Hepatocyte (in vitro differentiated cells): ENCODE data around the gene IFT88. TPM values are rescaled to one million over a fixed set of nuclear protein-coding genes. Genes with fewer than 3 reads are reported as not detected.

ENCODE experiments used
- DNase-seq: peaks from one replicate; pipeline ENCODE4 v3.0.0-alpha.2; 2016; ENCODE audit warnings: low spot score
- H2AFZ ChIP-seq: fragments of 200-600 bp; sonication (generic); 2 replicates; pipeline ENCODE4 v1.6.0; 2016; ENCODE audit warnings: antibody characterized with exemption, mild to moderate bottlenecking
- H3K27ac ChIP-seq: fragments of 200-600 bp; sonication (generic); 2 replicates; pipeline ENCODE4 v1.5.1; 2016; ENCODE audit warnings: mild to moderate bottlenecking
- H3K27me3 ChIP-seq: fragments of 200-600 bp; sonication (generic); 2 replicates; pipeline ENCODE4 v1.6.1; 2016
- H3K36me3 ChIP-seq: fragments of 200-600 bp; sonication (generic); replicated peaks from 2 replicates; pipeline ENCODE4 v1.5.1; 2016; ENCODE audit warnings: low read depth; ENCODE audit not compliant: insufficient read depth
- H3K4me1 ChIP-seq: fragments of 200-600 bp; sonication (generic); 2 replicates; pipeline ENCODE4 v1.5.1; 2016; ENCODE audit warnings: mild to moderate bottlenecking, moderate library complexity; ENCODE audit not compliant: insufficient read depth
- H3K4me2 ChIP-seq: fragments of 200-600 bp; sonication (generic); 2 replicates; pipeline ENCODE4 v1.6.0; 2016
- H3K4me3 ChIP-seq: fragments of 200-600 bp; sonication (generic); 2 replicates; pipeline ENCODE4 v1.5.1; 2016; ENCODE audit warnings: mild to moderate bottlenecking
- H3K79me2 ChIP-seq: fragments of 200-600 bp; sonication (generic); 2 replicates; pipeline ENCODE4 v1.6.0; 2017; ENCODE audit warnings: mild to moderate bottlenecking
- H3K9me2 ChIP-seq: fragments of 200-600 bp; sonication (generic); replicated peaks from 2 replicates; pipeline ENCODE4 v1.6.0; 2017; ENCODE audit warnings: mild to moderate bottlenecking; ENCODE audit not compliant: insufficient read depth
- H3K9me3 ChIP-seq: fragments of 200-600 bp; sonication (generic); 2 replicates; pipeline ENCODE4 v1.5.1; 2016; ENCODE audit warnings: low read depth, mild to moderate bottlenecking
- H4K20me1 ChIP-seq: fragments of 200-600 bp; sonication (generic); 2 replicates; pipeline ENCODE4 v1.6.0; 2016; ENCODE audit warnings: mild to moderate bottlenecking; ENCODE audit not compliant: insufficient read depth, poor library complexity, severe bottlenecking
- EZH2 ChIP-seq: fragments of 200-600 bp; sonication (generic); IDR thresholded peaks from 2 replicates; pipeline ENCODE4 v1.6.1; 2016; ENCODE audit warnings: antibody characterized with exemption, mild to moderate bottlenecking, borderline replicate concordance
- EZH2phosphoT487 ChIP-seq: fragments of 200-600 bp; sonication (generic); IDR thresholded peaks from one replicate; pipeline ENCODE4 v1.6.1; 2018; ENCODE audit warnings: antibody characterized with exemption, mild to moderate bottlenecking, low read depth, moderate library complexity; ENCODE audit not compliant: unreplicated experiment, severe bottlenecking
- WGBS: methylation state at CpG from one replicate; pipeline ENCODE4 v1.1.6; 2016; ENCODE audit warnings: low lambda C conversion rate; ENCODE audit errors: missing lambda C conversion rate; 5-methylcytosine and 5-hydroxymethylcytosine counted together
- polyA plus RNA-seq: library from polyadenylated mRNA; unstranded; fragments of >200 nt; fragmentation: Nextera tagmentation; extraction: Ambion mirVana; gene quantifications from 2 replicates; pipeline ENCODE4 v1.2.1, GENCODE V29; 2016
- total RNA-seq: library from RNA; depleted of rRNA; stranded (reverse); fragments of >200 nt; gene quantifications from 2 replicates; pipeline ENCODE4 v1.2.3, GENCODE V29; 2014
- TF ChIP-seq, protein P1 (sequence below): fragments of 200-600 bp; sonication (generic); IDR thresholded peaks from 2 replicates; pipeline ENCODE4 v1.5.1; 2016; ENCODE audit warnings: antibody characterized with exemption, mild to moderate bottlenecking; ENCODE audit not compliant: poor library complexity

The IFT88 gene
- total and polyA plus RNA-seq, 2 experiments from 2014 or later: 9.2 to 19.2 TPM

DNA sequence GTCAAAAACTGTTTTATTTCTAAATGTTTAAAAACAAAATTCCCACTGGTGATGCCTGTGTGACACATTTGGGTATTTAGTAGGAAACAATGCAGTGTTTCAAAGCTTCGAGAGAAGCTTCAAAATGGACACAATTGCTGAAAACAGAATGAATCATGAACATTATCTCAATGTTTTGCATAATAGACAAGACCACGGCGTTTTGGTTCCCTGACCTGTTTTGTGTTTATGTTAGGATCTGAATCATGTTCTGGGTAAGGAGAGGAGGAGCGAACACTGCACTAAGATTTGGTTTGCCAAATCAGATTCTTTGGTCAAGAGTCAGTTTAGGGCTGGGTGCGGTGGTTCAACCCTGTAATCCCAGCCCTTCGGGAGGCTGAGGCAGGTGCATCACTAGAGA lies 42.2 kb downstream of the IFT88 start:
- Histone ChIP-seq H4K20me1 (no peaks in the 10 kb centered on the region), H3K4me3 (no peak overlapping the region), H3K4me2 (no peak overlapping the region), H3K9me3 (no peaks in the 10 kb centered on the region), H3K4me1 (no peaks in the 10 kb centered on the region), H3K27me3 (no peaks in the 10 kb centered on the region), H3K27ac (no peak overlapping the region), H2AFZ (no peak overlapping the region), H3K79me2 (no peaks in the 10 kb centered on the region), H3K9me2 (no peaks in the 10 kb centered on the region), H3K36me3 (no peaks in the 10 kb centered on the region)
- WGBS: 88% methylated on average over 6 of the region's 6 CpGs
- DNase-seq: no peak
- TF ChIP-seq, protein P1, sequence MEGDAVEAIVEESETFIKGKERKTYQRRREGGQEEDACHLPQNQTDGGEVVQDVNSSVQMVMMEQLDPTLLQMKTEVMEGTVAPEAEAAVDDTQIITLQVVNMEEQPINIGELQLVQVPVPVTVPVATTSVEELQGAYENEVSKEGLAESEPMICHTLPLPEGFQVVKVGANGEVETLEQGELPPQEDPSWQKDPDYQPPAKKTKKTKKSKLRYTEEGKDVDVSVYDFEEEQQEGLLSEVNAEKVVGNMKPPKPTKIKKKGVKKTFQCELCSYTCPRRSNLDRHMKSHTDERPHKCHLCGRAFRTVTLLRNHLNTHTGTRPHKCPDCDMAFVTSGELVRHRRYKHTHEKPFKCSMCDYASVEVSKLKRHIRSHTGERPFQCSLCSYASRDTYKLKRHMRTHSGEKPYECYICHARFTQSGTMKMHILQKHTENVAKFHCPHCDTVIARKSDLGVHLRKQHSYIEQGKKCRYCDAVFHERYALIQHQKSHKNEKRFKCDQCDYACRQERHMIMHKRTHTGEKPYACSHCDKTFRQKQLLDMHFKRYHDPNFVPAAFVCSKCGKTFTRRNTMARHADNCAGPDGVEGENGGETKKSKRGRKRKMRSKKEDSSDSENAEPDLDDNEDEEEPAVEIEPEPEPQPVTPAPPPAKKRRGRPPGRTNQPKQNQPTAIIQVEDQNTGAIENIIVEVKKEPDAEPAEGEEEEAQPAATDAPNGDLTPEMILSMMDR: no peak
- TF ChIP-seq EZH2 (no peak), EZH2phosphoT487 (no peak)

DNA sequence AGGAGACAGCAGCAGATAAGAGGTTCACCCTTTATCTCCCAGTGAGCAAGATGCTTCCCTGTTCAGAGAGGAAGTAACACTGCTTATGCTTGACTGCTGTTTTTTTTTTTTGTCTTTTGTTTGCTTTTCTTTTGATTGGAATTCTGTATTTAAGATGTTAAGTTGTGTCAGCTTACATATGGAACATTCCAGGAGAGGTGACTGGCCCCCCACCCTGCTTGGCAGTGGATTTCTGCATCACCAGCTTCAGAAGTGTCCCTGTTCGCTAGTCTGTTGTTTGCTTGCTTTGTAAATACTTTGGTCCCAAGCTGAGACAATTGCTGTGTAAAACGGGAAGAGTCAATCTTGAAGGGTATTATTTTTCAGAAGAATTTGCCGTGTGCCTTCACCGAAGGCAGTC lies 43.0 kb downstream of the IFT88 start:
- no peaks in the 10 kb centered on the region for H3K4me1 ChIP-seq
- H3K27ac ChIP-seq: no peak overlapping the region
- no peak for DNase-seq
- no peak overlapping the region for H3K4me2 ChIP-seq
- no peaks in the 10 kb centered on the region for H3K79me2 ChIP-seq
- H3K9me2 ChIP-seq: no peaks in the 10 kb centered on the region
- H3K4me3 ChIP-seq: no peak overlapping the region
- no peaks in the 10 kb centered on the region for H4K20me1 ChIP-seq
- H2AFZ ChIP-seq: no peak overlapping the region
- 71% methylated on average over 4 of the region's 4 CpGs for WGBS
- TF ChIP-seq, protein P1: no peak
- TF ChIP-seq EZH2 (no peak), EZH2phosphoT487 (no peak)
- no peaks in the 10 kb centered on the region for H3K27me3 ChIP-seq
- no peaks in the 10 kb centered on the region for H3K36me3 ChIP-seq
- H3K9me3 ChIP-seq: no peaks in the 10 kb centered on the region

DNA sequence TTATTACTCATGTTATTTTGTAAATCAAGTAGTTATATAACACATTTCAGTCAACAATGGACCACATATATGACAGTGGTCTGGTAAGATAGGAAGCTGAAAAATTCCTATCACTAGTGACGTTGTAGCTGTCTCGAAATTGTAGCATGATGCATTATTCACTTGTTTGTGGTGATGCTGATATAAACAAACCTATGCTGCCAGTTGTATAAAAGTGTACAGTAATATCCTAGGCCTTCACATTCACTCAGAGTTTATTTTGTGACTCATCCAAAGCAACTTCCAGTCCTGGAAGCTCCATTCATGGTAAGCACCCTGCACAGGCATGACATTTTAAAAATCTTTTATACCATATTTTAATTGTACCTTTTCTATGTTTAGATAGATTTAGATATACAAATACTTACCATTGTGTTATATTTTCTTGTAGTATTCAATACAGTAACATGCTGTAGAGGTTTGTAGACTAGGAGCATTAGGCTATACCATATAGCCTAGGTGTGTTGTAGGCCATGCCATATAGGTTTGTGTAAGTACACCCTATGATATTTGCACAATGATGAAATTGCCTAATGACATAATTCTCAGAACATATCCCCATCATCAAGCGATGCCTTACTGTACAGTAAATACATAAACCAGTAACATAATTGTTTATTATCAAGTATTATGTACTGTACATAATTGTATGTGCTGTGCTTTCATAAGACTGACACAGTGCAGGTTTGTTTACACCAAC lies 49.3 kb downstream of the IFT88 start:
- 89% methylated on average over 3 of the region's 3 CpGs for WGBS
- Histone ChIP-seq H4K20me1 (no peaks in the 10 kb centered on the region), H3K36me3 (no peaks in the 10 kb centered on the region), H3K9me3 (no peaks in the 10 kb centered on the region), H3K9me2 (no peaks in the 10 kb centered on the region), H3K79me2 (no peaks in the 10 kb centered on the region), H3K4me2 (no peak overlapping the region), H3K27ac (no peak overlapping the region), H2AFZ (no peak overlapping the region), H3K27me3 (no peaks in the 10 kb centered on the region), H3K4me1 (no peaks in the 10 kb centered on the region), H3K4me3 (no peak overlapping the region)
- TF ChIP-seq EZH2 (no peak), EZH2phosphoT487 (no peak)
- TF ChIP-seq, protein P1: no peak
- DNase-seq: no peak

DNA sequence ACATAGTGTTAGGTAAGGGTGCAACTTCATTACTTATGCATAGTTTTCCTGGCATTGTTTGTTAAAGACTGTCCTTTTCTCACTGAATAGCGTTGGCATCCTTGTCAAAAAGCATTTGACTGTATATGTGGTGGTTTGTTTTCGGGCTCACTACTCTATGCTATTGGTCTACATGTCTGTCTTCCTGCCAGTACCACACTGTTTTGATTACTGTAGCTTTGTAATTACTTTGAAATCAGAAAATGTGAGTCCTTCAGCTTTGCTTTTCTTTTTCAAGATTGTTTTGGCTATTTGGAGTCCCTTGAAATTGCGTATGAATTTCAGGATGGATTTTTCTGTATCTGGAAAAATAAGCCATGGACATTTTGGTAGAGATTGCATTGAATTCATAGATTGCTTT lies 56.0 kb downstream of the IFT88 start:
- DNase-seq: no peak
- Histone ChIP-seq H3K9me2 (no peaks in the 10 kb centered on the region), H2AFZ (no peak overlapping the region), H3K4me1 (no peaks in the 10 kb centered on the region), H4K20me1 (no peaks in the 10 kb centered on the region), H3K27ac (no peak overlapping the region), H3K4me2 (no peak overlapping the region), H3K79me2 (no peaks in the 10 kb centered on the region), H3K36me3 (no peaks in the 10 kb centered on the region), H3K27me3 (no peaks in the 10 kb centered on the region), H3K4me3 (no peak overlapping the region), H3K9me3 (peaks cover 9% of the 10 kb centered on the region)
- WGBS: 94% methylated on average over 3 of the region's 3 CpGs
- TF ChIP-seq, protein P1: no peak
- TF ChIP-seq EZH2 (no peak), EZH2phosphoT487 (no peak)
